ENCODE measurements around the gene HCRT.

HCRT gene

GRCh38 chr17:42179335-42179734, 5.9 kb downstream of the HCRT start:
- TF ChIP-seq CTCF (IDR thresholded peaks at IDR 0.05; ENCODE audit: low read depth, low read length, missing control alignments): no peak
- Histone ChIP-seq H3K27me3 (replicated peaks) (peaks cover 22% of the 10 kb centered on the region), H3K4me3 (ENCODE audit: low read depth, low read length) (no peak overlapping the region), H3K27ac (no peak overlapping the region), H3K36me3 (replicated peaks) (no peaks in the 10 kb centered on the region)
- in situ Hi-C loops (cut with HindIII; ENCODE audit: low pct_ligation_motif_present, low sequenced_read_pairs): no loop called here
- no peak for DNase-seq

GRCh38 chr17:42178817-42179216, 6.4 kb downstream of the HCRT start:
- Histone ChIP-seq H3K4me3 (ENCODE audit: low read depth, low read length) (no peak overlapping the region), H3K27me3 (replicated peaks) (peaks cover 22% of the 10 kb centered on the region), H3K36me3 (replicated peaks) (no peaks in the 10 kb centered on the region), H3K27ac (no peak overlapping the region)
- in situ Hi-C loops (cut with HindIII; ENCODE audit: low pct_ligation_motif_present, low sequenced_read_pairs): no loop called here
- TF ChIP-seq CTCF (IDR thresholded peaks at IDR 0.05; ENCODE audit: low read depth, low read length, missing control alignments): no peak
- no peak for DNase-seq

GRCh38 chr17:42177684-42178083, 7.6 kb downstream of the HCRT start:
- in situ Hi-C loops (cut with HindIII; ENCODE audit: low pct_ligation_motif_present, low sequenced_read_pairs): no loop called here
- H3K36me3 ChIP-seq (replicated peaks): no peaks in the 10 kb centered on the region
- no peak overlapping the region for H3K27ac ChIP-seq
- no peak for TF ChIP-seq CTCF (IDR thresholded peaks at IDR 0.05; ENCODE audit: low read depth, low read length, missing control alignments)
- peaks cover 22% of the 10 kb centered on the region for H3K27me3 ChIP-seq (replicated peaks)
- no peak for DNase-seq
- H3K4me3 ChIP-seq (ENCODE audit: low read depth, low read length): no peak overlapping the region

GRCh38 chr17:42174126-42174783, 11.0 kb downstream of the HCRT start:
- TF ChIP-seq CTCF (IDR thresholded peaks at IDR 0.05; ENCODE audit: low read depth, low read length, missing control alignments): no peak
- Histone ChIP-seq H3K27ac (no peak overlapping the region), H3K4me3 (ENCODE audit: low read depth, low read length) (no peak overlapping the region), H3K36me3 (replicated peaks) (no peaks in the 10 kb centered on the region), H3K27me3 (replicated peaks) (peaks cover 3% of the 10 kb centered on the region)
- DNase-seq: no peak
- in situ Hi-C loops (cut with HindIII; ENCODE audit: low pct_ligation_motif_present, low sequenced_read_pairs): no loop called here

- no peak for TF ChIP-seq CTCF (IDR thresholded peaks at IDR 0.05; ENCODE audit: low read depth, low read length, missing control alignments)
- H3K27ac ChIP-seq: no peak overlapping the region
- in situ Hi-C loops (cut with HindIII; ENCODE audit: low pct_ligation_motif_present, low sequenced_read_pairs): no loop called here
Observed at GRCh38 chr17:42171831-42172230, 13.4 kb downstream of the HCRT start.

GRCh38 chr17:42169351-42169750, 15.9 kb downstream of the HCRT start:
- no peak overlapping the region for H3K27ac ChIP-seq
- H3K27me3 ChIP-seq (replicated peaks): no peaks in the 10 kb centered on the region
- no peak for TF ChIP-seq CTCF (IDR thresholded peaks at IDR 0.05; ENCODE audit: low read depth, low read length, missing control alignments)
- in situ Hi-C loops (cut with HindIII; ENCODE audit: low pct_ligation_motif_present, low sequenced_read_pairs): no loop called here
- no peak overlapping the region for H3K4me3 ChIP-seq (ENCODE audit: low read depth, low read length)
- no peak for DNase-seq
- H3K36me3 ChIP-seq (replicated peaks): no peaks in the 10 kb centered on the region

More at GRCh38 chr17:42171831-42172230, 13.4 kb downstream of the HCRT start:
- H3K4me3 ChIP-seq (ENCODE audit: low read depth, low read length): no peak overlapping the region
- no peak for DNase-seq
- no peaks in the 10 kb centered on the region for H3K36me3 ChIP-seq (replicated peaks)
- H3K27me3 ChIP-seq (replicated peaks): no peaks in the 10 kb centered on the region
